K562 (cell line): Measurements from ENCODE around the gene CYLC2. TPM values are rescaled to one million over a fixed set of nuclear protein-coding genes. Genes with fewer than 3 reads are reported as not detected.

ENCODE experiments used
- ATAC-seq: fragments of 200-7000 bp; cut with Tn5 transposase; 3 replicates; pipeline ENCODE4 v1.9.1; 2020; ENCODE audit warnings: moderate library complexity
- Bru-seq: library from RNA; stranded (reverse); fragments of 400-500 nt; gene quantifications from one replicate; lab custom pipeline; 2021; lab: Mats Ljungman, UMichigan
- BruChase-seq, 2 experiments: library from RNA; stranded (reverse); fragments of 400-500 nt; gene quantifications; one replicate each; lab custom pipeline; 2021; lab: Mats Ljungman, UMichigan
- BruUV-seq: library from RNA; stranded (reverse); fragments of 400-500 nt; replicated peaks from 2 replicates; lab custom pipeline; 2021; lab: Mats Ljungman, UMichigan
- CTCF ChIA-PET: fragments of 300-600 bp; formaldehyde crosslinking; extraction: SDS; loops from one replicate; lab custom pipeline; 2021; ENCODE audit warnings: low intra/inter-chr PET ratio; lab: Yijun Ruan, JAX
- POLR2A ChIA-PET: fragments of 300-600, 350-650 bp; sonication (Branson Sonifier 250); formaldehyde crosslinking; extraction: SDS; loops from one replicate; lab custom pipeline; 2021; ENCODE audit warnings: antibody characterized with exemption, inconsistent platforms; lab: Yijun Ruan, JAX
- DNase-seq, 4 experiments: peaks; one replicate each; pipeline versions ENCODE4 v3.0.0 to v3.0.0-alpha.2; 2011 to 2018; ENCODE audit warnings: low spot score in 3 of 4, mixed read lengths in 3 of 4; ENCODE audit errors: extremely low read depth in 1 of 4
- FAIRE-seq: peaks from 2 replicates; lab custom pipeline; 2011; peaks lifted over from hg19 to GRCh38; lab: Jason Lieb, UNC
- H2AFZ ChIP-seq: 2 replicates; pipeline ENCODE4 v1.6.0; 2011; ENCODE audit warnings: low read depth, low read length, control low read depth, inconsistent platforms
- H3K27ac ChIP-seq: fragments of 200-600 bp; 3 replicates; pipeline ENCODE4 v1.8.0; 2011; ENCODE audit warnings: low read depth, mild to moderate bottlenecking, control low read depth, inconsistent platforms, low read length, moderate library complexity, mixed read lengths; ENCODE audit errors: extremely low read depth
- H3K27me3 ChIP-seq, 2 experiments: fragments of 300-600 bp in 1 of 2; 2 replicates in 1 of 2; 3 replicates in 1 of 2; pipeline versions ENCODE4 v1.6.0 to v1.8.0; 2011; ENCODE audit warnings: inconsistent platforms in 2 of 2, low read length in 2 of 2, mild to moderate bottlenecking in 1 of 2, mixed read lengths in 1 of 2, moderate library complexity in 1 of 2; ENCODE audit not compliant: control insufficient read depth in 2 of 2, insufficient read depth in 2 of 2
- H3K36me3 ChIP-seq: fragments of 300-600 bp; 3 replicates; pipeline ENCODE4 v1.8.0; 2011; ENCODE audit warnings: mild to moderate bottlenecking, low read length, inconsistent platforms; ENCODE audit not compliant: control insufficient read depth, insufficient read depth
- H3K4me1 ChIP-seq, 2 experiments: fragments of 200-600 bp in 1 of 2; replicated peaks in 1 of 2; 2 replicates in 1 of 2; 3 replicates in 1 of 2; pipeline versions ENCODE4 v1.5.1 to v1.8.0; 2011; ENCODE audit warnings: inconsistent platforms in 2 of 2, low read length in 2 of 2, mild to moderate bottlenecking in 1 of 2, mixed read lengths in 1 of 2, moderate library complexity in 1 of 2; ENCODE audit not compliant: control insufficient read depth in 2 of 2, insufficient read depth in 2 of 2
- H3K4me2 ChIP-seq: 2 replicates; pipeline ENCODE4 v1.6.1; 2011; ENCODE audit warnings: low read length, control low read depth, inconsistent platforms, mixed read lengths; ENCODE audit not compliant: insufficient read depth
- H3K4me3 ChIP-seq: fragments of 200-600 bp; sonication (generic), shearing (Covaris generic); 2 replicates; pipeline ENCODE4 v1.5.1; 2016; ENCODE audit warnings: control low read depth, inconsistent platforms
- H3K79me2 ChIP-seq: fragments of 200-600 bp; 3 replicates; pipeline ENCODE4 v1.8.0; 2011; ENCODE audit warnings: low read length, inconsistent platforms; ENCODE audit not compliant: control insufficient read depth, insufficient read depth
- H3K9ac ChIP-seq, 2 experiments: 2 replicates each; pipeline versions ENCODE4 v1.6.0 to v1.6.1; 2011; ENCODE audit warnings: low read depth in 2 of 2, low read length in 2 of 2, control low read depth in 1 of 2, inconsistent platforms in 1 of 2, mild to moderate bottlenecking in 1 of 2, mixed read lengths in 1 of 2; ENCODE audit not compliant: insufficient read depth in 1 of 2
- H3K9me1 ChIP-seq: one replicate; pipeline ENCODE4 v1.6.0; 2011; ENCODE audit warnings: inconsistent platforms, mild to moderate bottlenecking, low read length, moderate library complexity; ENCODE audit not compliant: control insufficient read depth, insufficient read depth
- H3K9me3 ChIP-seq: replicated peaks from 2 replicates; pipeline ENCODE4 v1.5.1; 2011; ENCODE audit warnings: low read depth, low read length, inconsistent platforms; ENCODE audit not compliant: control insufficient read depth, insufficient read depth
- H4K20me1 ChIP-seq: replicated peaks from 2 replicates; pipeline ENCODE4 v1.6.1; 2011; ENCODE audit warnings: low read length, inconsistent platforms, mixed read lengths; ENCODE audit not compliant: control insufficient read depth, insufficient read depth
- C11orf30 ChIP-seq: fragments of 450-650 bp; IDR thresholded peaks from 2 replicates; pipeline ENCODE4 v1.6.1; 2016; ENCODE audit warnings: low read depth, mild to moderate bottlenecking
- CCAR2 ChIP-seq: fragments of 200-400 bp; formaldehyde crosslinking; IDR thresholded peaks from 2 replicates; pipeline ENCODE4 v1.6.1; 2017; ENCODE audit warnings: mild to moderate bottlenecking, low read depth, low read length
- KDM4B ChIP-seq, 2 experiments: fragments of 450-650 bp in 1 of 2; sonication (generic) in 1 of 2; IDR thresholded peaks; 2 replicates each; pipeline ENCODE4 v1.6.1; 2016 to 2017; ENCODE audit warnings: borderline replicate concordance in 2 of 2, antibody characterized with exemption in 1 of 2, low read depth in 1 of 2, mild to moderate bottlenecking in 1 of 2
- MCM5 ChIP-seq: fragments of 450-650 bp; IDR thresholded peaks from 2 replicates; pipeline ENCODE4 v1.6.1; 2016; ENCODE audit warnings: low read depth
- NEUROD1 ChIP-seq: fragments of 150-350 bp; IDR thresholded peaks from 2 replicates; pipeline ENCODE4 v1.6.1; 2014; ENCODE audit warnings: borderline replicate concordance, low read length, low read depth; ENCODE audit not compliant: partially characterized antibody
- RAD21 ChIP-seq, 2 experiments: fragments of 250-450 bp in 1 of 2; fragments of 450-650 bp in 1 of 2; sonication (Bioruptor Pico) in 1 of 2; formaldehyde crosslinking in 1 of 2; IDR thresholded peaks in 1 of 2; conservative IDR thresholded peaks in 1 of 2; 2 replicates each; pipeline versions ENCODE4 v1.4.0 to v1.8.0; 2020 to 2022; ENCODE audit warnings: mild to moderate bottlenecking in 2 of 2, moderate library complexity in 1 of 2
- RHOXF2B ChIP-seq: fragments of 250-450 bp; sonication (Bioruptor Pico); conservative IDR thresholded peaks from 2 replicates; pipeline ENCODE4 v1.5.1; 2021
- SUPT5H ChIP-seq: fragments of 450-650 bp; IDR thresholded peaks from 2 replicates; pipeline ENCODE4 v1.6.1; 2016
- TAF15 ChIP-seq: fragments of 200-400 bp; formaldehyde crosslinking; IDR thresholded peaks from 2 replicates; pipeline ENCODE4 v1.6.1; 2017; ENCODE audit warnings: mild to moderate bottlenecking, low read depth, low read length, moderate library complexity
- ZBTB8A ChIP-seq: fragments of 450-650 bp; IDR thresholded peaks from 2 replicates; pipeline ENCODE4 v1.6.1; 2018; ENCODE audit warnings: mild to moderate bottlenecking, moderate library complexity; ENCODE audit not compliant: partially characterized antibody
- ZFP36 ChIP-seq: fragments of 150-350 bp; IDR thresholded peaks from 2 replicates; pipeline ENCODE4 v1.6.1; 2018; ENCODE audit warnings: low read length, low read depth; ENCODE audit not compliant: partially characterized antibody
- ZNF280A ChIP-seq: fragments of 450-650 bp; IDR thresholded peaks from 2 replicates; pipeline ENCODE4 v1.6.1; 2018; ENCODE audit warnings: mild to moderate bottlenecking, low read depth; ENCODE audit not compliant: partially characterized antibody
- in situ Hi-C: fragments of 300-500 bp; cut with MboI; formaldehyde crosslinking; loops from 4 replicates; pipeline ENCODE4 v1.15.0; 2018; ENCODE audit warnings: inconsistent platforms, mixed read lengths
- intact Hi-C: fragments of 100-400 bp; cut with micrococcal nuclease; formaldehyde crosslinking; loops from 2 replicates; pipeline ENCODE4 v1.14.2; 2022
- long read RNA-seq, 3 experiments: library from polyadenylated mRNA in 2 of 3; library from RNA in 1 of 3; unstranded in 2 of 3; stranded (forward) in 1 of 3; transcript quantifications; one replicate each; pipeline ENCODE4 v2.0.0, GENCODE V29; 2019 to 2022
- polyA minus RNA-seq, 3 experiments: library from RNA; depleted of rRNA, polyadenylated mRNA; stranded (reverse); fragments of >200 nt; gene quantifications; 2 replicates each; pipeline ENCODE4 v1.2.3, GENCODE V29; 2011
- polyA plus RNA-seq, 8 experiments: library from polyadenylated mRNA; depleted of rRNA in 4 of 8; stranded (reverse) in 5 of 8; unstranded in 3 of 8; fragments of >200 nt; fragmentation: Nextera tagmentation in 2 of 8; fragmentation: Illumina TruSeq in 1 of 8; extraction: Ambion mirVana in 2 of 8; extraction: Trizol in 1 of 8; gene quantifications; 2 replicates each; pipeline versions ENCODE4 v1.2.1 to v1.2.3, GENCODE V29; 2011 to 2014; ENCODE audit warnings: inconsistent platforms in 1 of 8, missing spikeins in 1 of 8
- total RNA-seq, 7 experiments: library from RNA; depleted of rRNA in 6 of 7; stranded (reverse); fragments of >200 nt in 6 of 7; fragmentation: Illumina TruSeq in 2 of 7; extraction: Trizol in 2 of 7; gene quantifications; 2 replicates each; pipeline versions ENCODE4 v1.2.1 to v1.2.3, GENCODE V29; 2011 to 2021; ENCODE audit warnings: low replicate concordance in 1 of 7
- TF ChIP-seq, protein P1 (sequence below): sonication (generic); formaldehyde crosslinking; IDR thresholded peaks from 2 replicates; pipeline ENCODE4 v1.8.0; 2022; ENCODE audit warnings: missing genetic modification reagents, mild to moderate bottlenecking, moderate library complexity, borderline replicate concordance

The CYLC2 gene
- total RNA-seq (2011; cell fraction: chromatin; rRNA removed; ENCODE audit: low replicate concordance) = not detected in 2 replicates
- not detected in 2 replicates for total RNA-seq (2011; cell fraction: nucleolus; rRNA removed)
- not detected in 2 replicates for total RNA-seq (2011; cell fraction: nucleoplasm; rRNA removed)
- total RNA-seq (2014; rRNA removed) (not detected in 2 replicates), total RNA-seq (2014; rRNA removed; fragmentation: Illumina TruSeq; extraction: Trizol) (not detected in 2 replicates), total RNA-seq (2015; rRNA removed; fragmentation: Illumina TruSeq; extraction: Trizol) (not detected in 2 replicates), total RNA-seq (2021) (not detected in 2 replicates), polyA plus RNA-seq (2011; rRNA removed) (not detected in 2 replicates), polyA plus RNA-seq (2014; fragmentation: Illumina TruSeq; extraction: Trizol) (not detected in 2 replicates), polyA plus RNA-seq (2014; fragmentation: Nextera tagmentation; extraction: Ambion mirVana) (not detected), polyA plus RNA-seq (2014; rRNA removed) (not detected in 2 replicates), polyA minus RNA-seq (2011; rRNA and poly(A)+ RNA removed) (not detected in 2 replicates), Bru-seq, nascent RNA (not detected), BruChase-seq, experiment 1, labeled RNA remaining after a 2-hour chase (not detected), BruChase-seq, experiment 2, labeled RNA remaining after a 6-hour chase (not detected)
- not detected in 2 replicates for polyA plus RNA-seq (2011; cell fraction: cytosol; rRNA removed)
- polyA plus RNA-seq (2011; cell fraction: nucleus; rRNA removed) = not detected in 2 replicates
- polyA plus RNA-seq (2012) = not detected in 2 replicates
- polyA minus RNA-seq (2011; cell fraction: cytosol; rRNA and poly(A)+ RNA removed) = not detected in 2 replicates
- polyA minus RNA-seq (2011; cell fraction: nucleus; rRNA and poly(A)+ RNA removed) = not detected in 2 replicates
- long read RNA-seq, experiment 1 = 0 reads
- long read RNA-seq, experiment 2 = 0 reads
- long read RNA-seq, experiment 3 = 0 reads

- Histone ChIP-seq H3K27ac (no peak within 1 kb of the TSS), H3K27me3 (no peaks in the 10 kb centered on the region), H3K4me1 (no peaks in the 10 kb centered on the region), H3K36me3 (no peaks in the 10 kb centered on the region), H3K79me2 (no peaks in the 10 kb centered on the region)
- DNase-seq = no peak
- CTCF ChIA-PET = no interaction called here
- in situ Hi-C loops = no loop called here
- no TSS peak for BruUV-seq
- no peak for TF ChIP-seq SUPT5H
- TF ChIP-seq MCM5 = no peak
- TF ChIP-seq RHOXF2B = no peak
- no peak for TF ChIP-seq CCAR2
- no peak for TF ChIP-seq RAD21 (CRISPR knock-in tag; conservative IDR thresholded peaks at IDR 0.05 in 1 of 2, IDR thresholded peaks at IDR 0.05 in 1 of 2)
- TF ChIP-seq, protein P1, sequence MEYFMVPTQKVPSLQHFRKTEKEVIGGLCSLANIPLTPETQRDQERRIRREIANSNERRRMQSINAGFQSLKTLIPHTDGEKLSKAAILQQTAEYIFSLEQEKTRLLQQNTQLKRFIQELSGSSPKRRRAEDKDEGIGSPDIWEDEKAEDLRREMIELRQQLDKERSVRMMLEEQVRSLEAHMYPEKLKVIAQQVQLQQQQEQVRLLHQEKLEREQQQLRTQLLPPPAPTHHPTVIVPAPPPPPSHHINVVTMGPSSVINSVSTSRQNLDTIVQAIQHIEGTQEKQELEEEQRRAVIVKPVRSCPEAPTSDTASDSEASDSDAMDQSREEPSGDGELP (CRISPR knock-in tag) = no peak
- no peak for TF ChIP-seq C11orf30
- no peak for TF ChIP-seq KDM4B (IDR thresholded peaks at IDR 0.05; ENCODE audit: borderline replicate concordance in 2 of 2, low read depth in 1 of 2)
- TF ChIP-seq NEUROD1 = no peak
- no peak for TF ChIP-seq ZNF280A
- no peak for TF ChIP-seq ZBTB8A
- TF ChIP-seq TAF15 = no peak
- TF ChIP-seq ZFP36 = no peak
- TF ChIP-seq, all 486 proteins: peak for 0
- FAIRE-seq = no peak
- intact Hi-C loops = no loop called here
- H3K9me3 ChIP-seq = no peaks in the 10 kb centered on the region; the same call in 1 of the 2 replicates
- no peaks in the 10 kb centered on the region for H3K9me1 ChIP-seq
- no peak within 1 kb of the TSS for H3K9ac ChIP-seq
- H3K4me3 ChIP-seq = no peak within 1 kb of the TSS
- H4K20me1 ChIP-seq = no peaks in the 10 kb centered on the region
- ATAC-seq = no peak
- H2AFZ ChIP-seq = no peak within 1 kb of the TSS
- H3K4me2 ChIP-seq = no peak within 1 kb of the TSS
- POLR2A ChIA-PET = no interaction called here
These were observed at the start of gene CYLC2 for GRCh38 chr9:102995033-102995432. Gene CYLC2, plus strand, starts transcription at chr9:102995333. Its CDS starts 48 bp downstream, at chr9:102995381.
